HG02885 (cell line): ENCODE results near the gene PEAK1.
"Not testable (repeated sequence)": the region's sequence is repeated elsewhere in the genome, so short reads cannot be mapped to it uniquely, and the experiment has no call there.

Source experiments
- ATAC-seq: cut with Tn5 transposase; IDR thresholded peaks from one replicate; pipeline ENCODE4 v1.9.1; 2021; ENCODE audit warnings: mild to moderate bottlenecking; ENCODE audit not compliant: unreplicated experiment, poor library complexity

The PEAK1 gene

DNA sequence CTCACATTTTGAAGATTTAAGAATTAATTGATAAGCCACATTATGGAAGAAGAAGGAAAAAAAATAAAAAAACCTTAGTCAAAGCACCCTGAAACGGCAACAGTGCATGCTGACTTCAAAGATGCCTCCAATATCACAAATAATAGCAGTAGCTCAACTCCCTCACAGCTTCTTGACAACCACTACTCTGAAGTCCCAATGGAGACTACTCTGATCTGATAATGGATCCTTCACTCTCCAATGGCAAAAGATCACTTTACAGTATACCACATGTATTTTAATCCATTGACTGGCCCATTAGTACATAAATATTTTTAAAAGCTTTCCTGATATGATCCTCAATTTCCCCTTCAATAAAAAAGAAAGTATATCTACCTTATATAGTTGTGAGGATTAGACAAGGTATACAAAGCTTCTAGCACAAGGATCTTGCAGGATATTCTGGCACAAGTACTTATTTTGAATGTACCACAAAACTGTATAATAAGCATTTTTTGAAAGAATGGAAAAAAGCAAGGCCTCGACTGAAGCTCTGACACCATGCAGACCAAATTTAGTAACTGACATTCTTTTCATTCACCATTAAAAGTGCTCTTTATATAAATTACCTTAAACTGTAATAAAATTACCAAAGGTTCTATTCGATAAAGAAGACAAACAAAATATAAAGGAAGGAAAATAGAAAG is 91.9 kb downstream of the PEAK1 start:
- no peak for ATAC-seq

DNA sequence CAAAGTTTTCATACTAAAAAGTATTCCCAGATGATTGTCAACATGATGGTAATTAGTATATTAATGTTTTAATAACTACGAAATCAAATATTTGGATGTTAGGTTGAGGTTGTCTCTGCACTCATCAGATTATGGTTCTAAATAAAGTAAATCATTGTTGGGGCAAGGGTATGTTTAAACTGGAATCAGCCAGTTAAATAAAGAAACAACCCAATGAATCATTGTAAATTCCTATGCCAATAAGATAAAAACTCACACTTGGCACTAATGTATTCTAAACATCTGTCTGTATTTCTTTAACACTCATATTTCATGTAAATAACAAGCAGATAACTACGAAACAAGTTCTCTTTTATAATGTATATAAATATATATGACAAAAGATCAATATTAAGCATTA is 92.7 kb downstream of the PEAK1 start:
- no peak for ATAC-seq

DNA sequence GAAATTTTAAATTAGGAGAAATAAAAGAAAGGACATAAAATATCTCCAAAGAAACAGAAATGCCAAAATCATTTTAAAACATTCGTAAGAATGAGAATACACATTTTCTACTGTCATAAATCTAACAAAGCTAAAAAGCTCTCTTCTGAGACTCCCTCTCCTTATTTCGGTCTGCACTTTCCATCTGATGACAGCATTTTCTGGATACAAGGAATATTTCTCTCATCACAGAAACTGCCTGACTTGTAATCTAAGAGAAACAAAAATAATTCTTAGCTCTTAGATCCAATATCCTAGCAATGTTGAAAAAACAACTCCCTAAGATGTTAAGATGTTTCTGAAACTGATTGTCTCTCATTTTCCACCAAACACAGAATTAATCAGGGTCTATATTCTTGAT is 93.5 kb downstream of the PEAK1 start:
- no peak for ATAC-seq

DNA sequence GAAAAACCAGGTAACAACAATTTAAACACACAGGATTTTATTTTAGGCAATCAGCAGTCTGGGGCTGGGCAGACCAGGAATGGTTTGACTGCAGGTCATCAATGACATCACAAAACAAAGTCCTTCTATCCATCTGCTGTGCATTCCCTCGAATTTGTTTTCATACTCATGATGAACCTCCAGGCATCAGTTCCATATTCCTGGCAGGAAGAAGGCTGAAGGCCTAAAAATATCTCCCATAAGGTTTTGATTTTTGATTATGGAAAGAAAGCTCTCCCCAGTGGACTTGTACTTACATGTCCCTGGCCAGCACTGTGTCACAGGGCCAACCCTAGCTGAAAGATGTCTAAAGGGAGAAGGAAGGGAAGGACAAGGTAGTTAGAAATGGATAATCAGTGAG is 107.4 kb downstream of the PEAK1 start:
- ATAC-seq, result no peak

DNA sequence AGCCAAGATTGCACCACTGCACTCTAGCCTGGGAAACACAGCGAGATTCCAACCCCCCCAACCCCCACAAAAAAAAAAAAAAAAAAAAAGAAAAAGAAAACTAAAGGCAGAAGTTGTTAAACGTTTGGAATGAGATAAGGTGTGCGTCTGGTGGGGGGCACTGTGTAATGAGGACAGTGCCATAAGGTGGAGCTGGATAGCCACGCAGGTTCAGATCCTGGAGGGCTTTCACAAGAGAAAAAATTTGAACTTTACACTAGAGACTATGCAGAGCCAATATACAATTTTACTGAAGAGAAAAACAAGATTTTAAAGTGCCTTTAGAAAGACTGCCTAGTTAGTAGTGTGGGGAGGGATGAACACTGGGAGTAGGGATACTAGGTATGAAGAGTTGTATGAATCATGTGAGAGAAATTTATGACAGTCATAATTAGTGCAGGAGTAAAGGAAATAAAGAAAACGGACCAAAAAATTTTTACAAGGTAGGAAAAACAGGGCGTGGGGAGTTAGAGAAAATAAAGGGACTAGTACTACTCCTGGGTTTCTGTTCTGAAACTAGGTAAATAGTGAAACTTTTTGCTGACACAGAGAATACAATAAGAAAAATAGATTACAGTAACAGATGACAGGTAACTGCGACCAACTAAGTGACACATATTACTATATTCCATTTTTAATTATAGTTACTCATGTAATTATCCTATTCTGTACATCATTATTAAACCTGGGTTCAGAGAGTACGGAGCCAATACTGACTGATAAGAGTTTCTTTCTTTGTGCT is 108.1 kb downstream of the PEAK1 start:
- no peak for ATAC-seq

DNA sequence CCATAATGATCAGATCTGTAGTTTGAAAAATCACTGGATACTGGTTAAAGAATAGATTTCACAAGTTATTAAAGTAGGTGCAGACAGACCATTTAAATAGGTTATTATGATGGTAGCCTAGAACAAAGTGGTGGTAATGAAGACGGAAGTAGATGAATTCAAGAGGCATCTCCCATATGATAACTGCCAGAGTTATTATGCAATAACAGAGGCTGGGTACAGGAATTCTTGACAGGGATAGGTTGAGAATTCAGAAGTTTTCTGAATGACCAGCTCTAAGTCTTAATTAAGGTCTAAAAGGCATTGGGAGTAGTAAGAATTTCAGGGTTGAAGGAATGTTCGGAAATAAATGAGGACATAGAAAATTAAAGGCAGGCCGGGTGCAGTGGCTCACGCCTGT is 108.9 kb downstream of the PEAK1 start:
- ATAC-seq, result no peak

DNA sequence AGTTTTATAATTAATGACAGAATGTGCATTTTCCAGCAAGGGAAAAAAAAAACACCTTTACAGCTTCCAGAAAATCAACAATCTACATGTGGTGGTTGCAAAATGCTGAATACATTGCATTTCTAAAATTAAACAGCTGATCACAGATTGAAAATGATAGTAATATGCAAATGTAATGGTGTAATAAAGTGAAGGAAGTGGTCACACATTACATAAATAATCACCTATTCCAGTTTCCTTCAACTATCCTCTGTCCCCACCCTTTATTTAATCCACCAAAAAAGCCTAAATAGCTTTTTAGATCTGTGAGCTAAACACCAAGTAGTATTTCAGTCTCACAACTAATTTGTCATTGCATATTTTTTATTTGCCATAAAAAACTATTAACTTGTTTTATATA is 110.5 kb downstream of the PEAK1 start:
- ATAC-seq, result no peak

DNA sequence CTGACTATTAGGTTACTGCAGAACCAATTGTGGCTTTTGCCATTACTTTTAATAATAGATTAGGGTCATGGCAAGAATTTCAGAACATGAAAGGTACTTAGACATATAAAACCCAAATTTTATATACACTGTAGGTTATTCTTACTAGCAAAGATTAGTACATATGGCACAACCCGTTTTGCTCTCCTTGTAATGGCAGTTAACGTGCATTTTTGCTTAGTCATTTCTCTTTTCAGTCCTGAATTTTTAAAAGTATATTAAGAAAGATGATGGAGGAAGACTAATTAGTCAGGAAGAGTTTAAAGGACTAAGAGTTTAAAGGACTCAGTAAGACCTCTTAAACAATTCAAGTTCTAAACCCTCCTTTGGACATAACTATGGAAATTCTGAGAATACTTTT is 114.0 kb downstream of the PEAK1 start:
- ATAC-seq, result no peak

DNA sequence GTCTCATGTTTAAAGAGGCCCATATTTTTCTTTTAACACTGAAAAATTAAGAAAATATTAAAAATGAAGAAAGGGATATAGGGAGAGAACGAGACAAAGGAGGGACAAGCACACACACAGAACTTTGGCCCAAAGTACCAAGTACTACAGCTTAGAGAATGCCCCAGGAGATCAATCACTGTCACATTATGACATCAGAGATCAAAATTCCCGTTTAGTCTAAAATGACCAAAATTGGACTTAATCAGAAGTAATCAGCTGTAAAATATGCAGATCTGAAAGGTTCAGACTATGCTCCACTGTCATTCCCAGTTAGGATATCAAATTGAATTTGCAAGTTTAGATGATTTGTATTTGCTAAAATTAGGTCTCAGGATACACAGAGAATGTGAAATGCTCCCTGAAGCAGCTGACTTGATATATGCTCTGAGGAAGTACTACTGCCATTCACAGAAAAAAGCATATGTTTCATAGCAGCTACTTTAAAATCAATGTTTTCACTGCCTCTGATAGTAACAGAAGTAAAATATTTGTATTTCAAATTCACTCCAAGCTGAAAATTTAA is 123.0 kb downstream of the PEAK1 start:
- no peak for ATAC-seq

DNA sequence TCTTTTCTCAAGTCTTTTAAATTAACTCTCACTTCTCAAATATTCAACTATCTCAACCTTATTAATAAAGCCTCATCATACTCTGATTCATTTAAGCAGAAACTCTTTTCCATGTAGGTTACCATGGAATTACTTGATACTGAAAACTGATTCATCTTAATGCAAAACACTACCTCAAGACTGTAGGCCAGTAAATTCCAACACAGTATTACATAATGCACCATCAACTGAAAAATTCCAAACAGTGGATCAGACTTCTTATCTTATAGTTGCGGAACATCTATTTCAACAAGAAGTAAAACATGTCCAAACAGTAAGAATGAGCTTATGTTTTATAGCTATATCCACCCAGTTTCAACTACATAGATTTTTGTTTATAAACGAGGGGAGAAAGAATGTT is 124.5 kb downstream of the PEAK1 start:
- no peak for ATAC-seq

DNA sequence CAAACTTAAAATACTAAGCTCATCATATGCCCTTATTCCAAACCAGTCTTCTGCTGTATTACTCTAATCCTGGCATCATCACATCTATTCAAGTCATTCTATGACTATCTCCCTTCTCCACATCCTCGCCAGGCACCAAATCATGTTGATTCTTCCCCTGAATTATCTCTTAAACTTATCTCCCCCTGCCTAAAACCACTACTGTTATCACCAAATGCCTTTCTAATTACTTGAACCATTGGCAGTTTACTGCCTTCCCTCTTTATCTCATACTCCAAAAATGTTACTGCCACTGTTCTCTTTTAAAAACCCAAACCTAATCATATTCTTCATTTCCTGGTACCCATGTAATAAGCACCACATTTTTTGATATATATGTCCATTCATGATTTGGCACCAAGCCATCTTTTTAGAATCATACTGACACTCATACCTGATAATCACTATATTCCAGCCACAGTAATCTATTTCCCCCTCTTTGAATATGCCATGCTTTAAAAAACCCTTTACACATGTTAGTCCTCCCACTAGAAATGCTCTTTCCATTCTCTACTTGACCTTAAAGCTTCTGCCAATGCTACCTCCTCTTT is 126.8 kb downstream of the PEAK1 start:
- ATAC-seq, result no peak

DNA sequence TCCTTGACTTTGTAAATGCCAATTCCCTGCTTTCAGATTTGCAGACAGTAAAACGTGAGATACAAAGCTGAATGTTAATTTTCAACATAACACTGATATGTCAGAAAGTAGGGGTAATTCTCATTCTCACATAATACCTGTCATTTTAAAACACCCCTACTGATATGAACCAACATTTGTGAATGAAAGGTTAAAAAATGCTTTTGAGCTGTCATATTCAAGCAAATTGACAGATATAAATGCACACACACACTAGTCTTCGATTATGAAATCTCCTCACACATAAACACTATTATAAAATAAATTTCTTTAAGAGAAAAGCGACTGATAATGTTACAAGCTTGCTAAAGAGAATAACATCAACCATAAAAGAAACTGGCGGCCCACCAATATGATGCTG is 128.8 kb downstream of the PEAK1 start:
- ATAC-seq, result no peak

DNA sequence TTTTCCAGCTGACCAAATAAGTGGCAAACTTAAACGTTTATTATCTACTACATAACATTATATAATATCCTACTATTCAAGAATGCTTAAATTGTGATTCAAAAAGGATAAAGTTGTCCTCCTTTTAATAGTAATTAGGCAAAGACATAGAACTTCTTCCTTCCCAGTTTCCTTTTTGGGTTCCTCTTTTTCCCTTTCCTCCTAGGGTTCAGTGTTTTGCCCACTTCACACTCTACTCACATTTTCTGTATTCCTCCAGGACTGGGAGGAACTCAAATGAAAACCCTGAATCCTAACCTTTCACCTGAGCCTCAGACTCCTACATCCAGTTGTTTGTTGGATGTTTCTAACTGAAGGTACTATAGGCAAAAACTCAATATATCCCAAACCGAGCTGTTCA is 132.5 kb downstream of the PEAK1 start:
- no peak for ATAC-seq

DNA sequence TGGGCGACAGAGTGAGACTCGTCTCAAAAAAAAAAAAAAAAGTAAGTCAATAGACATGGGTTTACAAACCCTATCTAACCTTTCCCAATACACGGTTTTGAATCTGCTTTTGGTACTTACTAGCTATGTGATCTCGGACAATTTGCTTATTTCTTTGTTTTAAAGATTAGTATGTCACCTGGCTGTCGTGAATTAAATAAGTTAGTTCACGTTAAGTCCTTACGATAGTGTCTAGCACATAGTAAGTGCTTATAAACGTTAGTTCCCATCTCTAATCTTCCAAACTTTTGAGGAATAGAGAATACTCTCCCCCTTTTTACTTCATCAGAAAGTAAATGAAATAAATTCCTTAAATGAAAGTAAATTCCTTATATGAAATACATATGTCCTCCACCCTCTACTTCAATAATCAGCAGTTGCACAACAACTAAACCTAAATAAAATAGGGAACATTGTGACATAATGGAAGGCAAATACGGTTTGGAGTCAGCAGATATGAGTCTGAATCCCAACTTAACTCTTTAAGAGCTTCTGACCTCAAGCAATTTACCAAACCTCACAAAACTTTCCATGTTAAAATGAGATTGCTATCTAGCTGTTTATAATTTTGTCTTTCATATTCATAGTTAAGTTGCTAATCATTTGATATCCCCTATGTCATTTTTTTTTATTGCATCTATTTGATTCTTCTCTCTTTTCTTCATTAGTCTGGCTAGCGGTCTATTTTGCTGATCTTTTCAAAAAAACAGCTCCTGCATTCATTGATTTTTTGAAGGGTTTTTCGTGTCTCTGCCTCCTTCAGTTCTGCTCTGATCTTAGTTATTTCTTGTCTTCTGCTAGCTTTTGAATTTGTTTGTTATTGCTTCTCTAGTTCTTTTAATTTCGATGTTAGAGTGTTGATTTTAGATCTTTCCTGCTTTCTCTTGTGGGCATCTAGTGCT is 134.6 kb downstream of the PEAK1 start:
- ATAC-seq, result no peak

DNA sequence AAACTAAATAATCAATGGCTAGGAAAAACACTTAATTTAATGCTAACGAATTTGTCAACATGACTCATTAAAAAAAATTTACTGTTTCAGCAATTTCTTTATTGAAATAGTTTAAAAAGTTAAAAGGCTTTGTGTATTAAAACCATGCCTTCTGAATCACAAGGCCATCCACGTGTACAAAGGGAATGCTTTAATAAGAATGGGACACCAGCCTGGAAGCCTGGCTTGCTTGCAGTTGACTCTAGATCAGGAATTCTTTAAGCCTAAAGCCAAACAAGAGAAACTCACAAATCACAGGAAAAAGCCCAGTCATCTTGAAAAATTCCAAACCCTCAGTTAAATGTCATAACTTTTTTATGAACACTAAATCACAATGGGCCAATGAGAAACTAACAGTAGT is 137.6 kb downstream of the PEAK1 start:
- ATAC-seq, result no peak

DNA sequence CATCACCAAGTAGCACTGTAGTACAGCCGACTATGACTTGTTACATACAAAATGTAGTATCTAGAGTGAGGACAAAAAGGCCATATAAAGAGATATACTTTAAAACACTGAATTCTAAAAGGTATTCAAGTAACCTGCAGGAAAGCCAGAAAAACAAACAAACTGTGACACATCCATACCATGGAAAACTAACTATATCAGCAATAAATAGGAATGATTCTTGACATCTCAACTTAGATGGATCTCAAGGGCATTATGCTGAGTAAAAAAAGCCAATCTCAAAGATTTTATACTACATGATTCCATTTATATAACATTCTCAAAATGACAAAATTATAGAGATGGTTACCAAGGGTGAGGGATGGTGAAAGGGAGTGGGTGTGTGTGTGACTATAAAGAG is 143.0 kb downstream of the PEAK1 start:
- no peak for ATAC-seq

DNA sequence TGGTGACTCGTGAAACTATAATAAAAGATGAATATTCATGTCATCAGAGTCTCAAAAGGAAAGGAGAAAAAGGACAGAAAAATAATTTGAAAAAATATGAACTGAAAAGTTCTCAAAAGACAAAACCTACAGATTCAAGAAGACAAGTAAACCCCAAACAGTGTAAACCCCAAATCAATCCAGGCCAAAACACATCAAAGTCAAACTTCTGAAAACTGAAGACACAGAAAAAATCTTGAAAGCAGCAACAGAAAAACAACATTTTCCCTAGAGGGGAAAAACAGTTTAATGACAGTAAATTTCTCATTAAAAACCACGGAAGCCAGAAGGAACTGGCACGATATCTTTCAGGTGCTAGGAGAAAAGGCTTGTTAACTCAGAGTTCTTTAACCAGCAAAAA is 143.8 kb downstream of the PEAK1 start:
- no peak for ATAC-seq

DNA sequence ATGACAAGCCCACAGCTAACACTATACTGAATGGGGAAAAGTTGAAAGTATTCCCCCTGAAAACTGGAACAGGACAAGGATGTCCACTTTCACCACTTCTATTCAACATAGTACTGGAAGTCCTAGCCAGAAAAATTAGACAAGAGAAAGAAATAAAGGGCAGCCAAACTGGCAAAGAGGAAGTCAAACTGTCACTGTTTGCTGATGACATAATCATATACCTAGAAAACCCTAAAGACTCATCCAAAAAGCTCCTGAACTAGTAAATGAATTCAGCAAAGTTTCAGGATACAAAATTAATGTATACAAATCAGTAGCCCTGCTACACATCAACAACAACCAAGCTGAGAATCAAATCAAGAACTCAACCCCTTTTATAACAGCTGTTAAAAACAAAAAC is 146.8 kb downstream of the PEAK1 start:
- ATAC-seq, result not testable (repeated sequence)

DNA sequence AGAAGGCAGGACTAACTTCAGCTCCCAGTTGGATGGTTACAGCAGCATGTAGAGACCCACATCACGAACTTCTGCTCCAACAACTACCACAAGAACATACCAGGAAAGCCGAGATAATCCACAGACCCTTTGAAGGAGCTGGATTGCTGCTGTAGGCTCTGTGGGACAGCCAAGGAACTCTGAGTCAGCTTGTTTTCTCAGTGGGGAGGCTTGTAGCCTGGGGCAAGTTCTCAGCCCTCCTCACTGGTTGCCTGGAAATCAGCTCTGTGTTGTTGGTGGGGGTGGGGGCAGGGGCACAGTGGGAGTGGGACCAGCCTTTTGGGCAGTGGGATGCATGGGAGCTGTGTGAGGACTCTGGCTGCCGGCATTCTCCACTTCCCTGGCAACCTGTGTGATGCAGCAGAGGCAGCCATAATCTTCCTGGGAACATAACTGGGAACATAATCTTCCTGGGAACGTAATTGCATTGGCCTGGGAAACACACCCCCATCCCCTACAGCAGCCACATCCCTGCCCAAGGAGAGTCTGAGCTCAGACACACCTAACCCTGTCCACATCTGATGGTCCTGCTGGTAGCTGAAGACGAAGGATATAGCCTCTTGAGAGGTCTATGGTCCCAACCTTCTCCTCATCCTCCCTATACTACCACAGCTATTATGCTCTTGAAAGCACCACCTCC is 153.1 kb downstream of the PEAK1 start:
- no peak for ATAC-seq

DNA sequence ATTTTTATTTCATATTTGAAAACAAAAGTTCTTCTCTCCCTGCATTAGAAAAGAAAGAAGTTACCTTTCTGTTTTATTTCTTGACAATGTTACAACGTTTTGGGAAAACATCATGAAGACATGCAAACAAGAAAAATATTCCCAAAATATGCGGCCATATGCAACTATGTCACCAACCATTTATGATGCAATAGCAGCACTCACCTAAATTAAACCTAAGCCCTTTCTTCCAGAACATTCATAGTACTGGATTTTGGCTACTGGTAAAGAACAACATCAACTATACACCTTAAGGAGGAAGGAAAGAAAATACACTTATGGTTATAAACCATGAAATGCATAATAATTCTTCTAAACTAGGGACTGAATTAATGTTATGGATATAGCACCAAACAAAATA is 164.5 kb downstream of the PEAK1 start:
- ATAC-seq, result no peak
